NCI-H524 (cell line): ENCODE data around the gene SOCS4.

Experiments
- DNase-seq, 2 experiments: peaks; one replicate each; lab custom pipeline; 2025; lab: John Stamatoyannopoulos, UW

Gene SOCS4

GRCh38 chr14:55088356-55088755 lies 61.3 kb downstream of the SOCS4 start:
- DNase-seq: no peak

GRCh38 chr14:55092341-55092740 lies 65.3 kb downstream of the SOCS4 start:
- DNase-seq: no peak

- no peak for DNase-seq
Observed at GRCh38 chr14:55094292-55095157, 67.5 kb downstream of the SOCS4 start.

- DNase-seq: no peak
Observed at GRCh38 chr14:55097881-55098560, 71.0 kb downstream of the SOCS4 start.

GRCh38 chr14:55098561-55098898 lies 71.5 kb downstream of the SOCS4 start:
- no peak for DNase-seq
